ENCODE results near the gene ERICH2.

ERICH2 gene

DNA sequence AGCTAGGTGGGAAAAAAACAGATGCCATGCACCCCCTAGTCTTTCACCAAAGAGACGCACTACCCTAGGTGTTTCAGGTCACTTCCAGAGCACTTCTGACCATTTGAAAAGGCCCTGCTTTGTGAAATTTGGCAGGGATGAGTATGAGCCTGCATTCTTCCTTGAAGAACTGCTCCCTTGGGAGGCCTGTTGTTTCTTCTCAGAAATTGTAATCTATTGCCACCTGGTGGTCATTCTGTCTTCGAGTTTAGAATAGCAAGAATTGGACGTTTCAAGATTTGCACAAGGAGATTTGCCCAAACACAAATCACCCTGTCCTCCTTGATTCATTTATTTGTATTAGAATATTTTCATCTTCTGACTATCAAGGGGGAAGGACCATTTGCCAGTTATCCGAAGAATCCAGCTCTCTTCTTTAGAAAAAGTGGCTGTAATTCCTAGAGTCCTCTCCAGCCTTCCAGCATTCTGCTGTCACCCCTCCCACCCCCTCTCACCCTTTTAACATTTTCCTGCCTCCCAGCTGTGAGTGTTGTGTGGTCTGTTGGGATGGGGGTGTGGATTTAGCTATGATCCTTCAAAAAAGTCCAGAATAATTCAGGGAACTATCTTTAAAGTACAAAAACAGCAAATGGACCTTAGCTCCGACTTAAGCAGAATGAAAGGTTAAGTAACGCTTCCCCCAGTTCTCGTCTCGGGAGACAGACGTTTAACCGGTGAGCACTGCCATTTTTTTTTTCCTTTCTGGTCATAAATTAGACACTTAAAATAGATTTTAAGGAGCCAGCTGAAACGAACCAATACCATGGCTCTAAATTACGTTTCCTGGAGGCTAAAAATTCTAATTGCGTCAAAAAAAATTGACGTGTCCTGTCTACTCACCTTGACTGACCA, 42.8 kb downstream of the ERICH2 start:
- H3K27me3 ChIP-seq (ENCODE audit: control insufficient read depth in 1 of 2, insufficient read depth in 2 of 2, low read length in 2 of 2), result peaks cover 47 to 51% of the 10 kb centered on the region in 2 donors

DNA sequence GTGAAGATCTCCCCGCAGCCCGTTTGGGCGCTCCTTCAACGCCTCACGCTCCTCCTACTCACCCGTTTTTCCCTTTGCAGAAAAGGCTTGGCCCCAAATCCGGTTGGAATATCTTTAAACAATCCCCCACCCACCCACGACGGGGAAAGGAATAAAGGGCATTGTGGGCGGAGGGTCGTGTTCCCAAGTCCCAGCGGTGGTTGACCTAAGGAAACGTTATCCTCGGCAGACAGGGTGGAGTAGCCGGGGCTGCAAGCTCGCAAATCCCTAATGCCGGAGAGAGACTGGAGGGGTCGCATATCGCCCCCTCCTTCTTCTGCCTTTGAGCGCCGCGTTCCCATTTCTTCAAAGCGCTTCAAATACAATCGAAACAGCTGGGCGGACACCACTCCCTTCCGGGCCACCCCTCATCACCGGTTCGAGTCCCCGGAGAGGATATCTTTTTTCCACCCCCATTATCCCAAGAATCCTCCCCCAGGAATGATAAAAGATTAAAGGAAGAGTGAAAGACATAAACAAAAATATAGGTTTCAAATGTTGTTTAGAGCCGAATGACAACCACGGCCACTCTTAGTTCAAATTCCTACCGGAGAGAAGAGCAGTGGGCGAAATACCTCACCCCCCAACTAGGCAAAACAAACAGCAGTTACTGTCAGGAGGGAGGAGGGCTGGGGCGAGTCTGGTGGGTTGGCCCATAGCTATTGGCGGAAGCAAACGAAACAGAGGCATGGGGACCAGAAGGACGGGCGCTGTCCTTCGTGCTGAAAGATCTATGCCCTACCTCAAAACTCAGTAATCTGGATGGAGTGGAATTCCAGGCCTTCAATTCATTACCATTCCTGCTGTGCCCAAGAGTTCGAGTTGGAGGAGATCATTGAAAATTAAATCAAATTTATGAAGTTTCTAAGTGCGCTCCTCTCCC, 43.7 kb downstream of the ERICH2 start:
- Histone ChIP-seq H3K9ac (ENCODE audit: low read length) (no peak overlapping the region), H3K27ac (ENCODE audit: low read depth, low read length) (no peak overlapping the region), H3K9me3 (ENCODE audit: low read length) (no peaks in the 10 kb centered on the region), H3K36me3 (ENCODE audit: insufficient read depth, low read length) (no peaks in the 10 kb centered on the region), H3K27me3 (ENCODE audit: control insufficient read depth in 1 of 2, insufficient read depth in 2 of 2, low read length in 2 of 2) (peaks cover 54 to 61% of the 10 kb centered on the region in 2 donors), H3K4me3 (ENCODE audit: low read depth in 1 of 2, low read length in 2 of 2) (no peak overlapping the region), H3K4me1 (ENCODE audit: insufficient read depth, low read length) (peaks cover 29% of the 10 kb centered on the region)

More for the DNA sequence above, 42.8 kb downstream of the ERICH2 start:
- Histone ChIP-seq H3K4me1 (ENCODE audit: insufficient read depth, low read length) (peaks cover 24% of the 10 kb centered on the region), H3K4me3 (ENCODE audit: low read depth in 1 of 2, low read length in 2 of 2) (no peak overlapping the region), H3K27ac (ENCODE audit: low read depth, low read length) (no peak overlapping the region), H3K9me3 (ENCODE audit: low read length) (no peaks in the 10 kb centered on the region), H3K9ac (ENCODE audit: low read length) (no peak overlapping the region), H3K36me3 (ENCODE audit: insufficient read depth, low read length) (no peaks in the 10 kb centered on the region)

DNA sequence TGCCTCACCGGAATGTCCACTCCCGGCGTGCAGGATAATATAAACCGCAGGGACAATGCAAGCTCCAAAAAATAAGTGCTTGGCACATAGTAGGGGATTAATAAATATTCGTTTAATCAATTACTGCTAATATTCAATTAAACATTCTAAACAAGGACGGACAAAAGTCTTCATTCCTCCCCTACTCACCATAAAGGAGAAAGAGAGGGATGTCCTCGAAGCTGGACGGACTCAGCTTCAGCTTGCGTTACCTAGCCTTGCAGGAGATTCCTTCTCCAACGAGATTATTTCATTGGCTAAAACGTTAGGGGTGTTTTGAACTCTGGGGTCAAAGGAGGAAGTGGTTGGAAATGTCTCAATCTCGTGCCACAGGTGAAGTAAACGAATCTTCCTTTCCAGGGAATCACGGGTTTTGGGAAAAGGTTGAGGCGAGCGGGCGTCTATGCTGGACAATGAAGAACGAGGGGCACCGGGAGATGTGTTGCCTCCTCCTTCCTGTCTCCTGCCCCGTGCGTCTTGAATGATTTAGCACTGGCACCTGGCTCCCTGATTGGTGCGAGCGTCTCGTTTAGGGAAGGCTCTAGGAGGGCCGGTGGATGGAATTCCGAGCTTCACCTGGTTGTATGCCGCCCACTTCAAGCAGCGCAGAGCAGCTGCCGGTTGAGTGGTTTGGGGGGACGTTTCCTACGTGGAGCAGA, 44.5 kb downstream of the ERICH2 start:
- H3K27ac ChIP-seq (ENCODE audit: low read depth, low read length), result no peak overlapping the region
- no peaks in the 10 kb centered on the region for H3K9me3 ChIP-seq (ENCODE audit: low read length)
- H3K36me3 ChIP-seq (ENCODE audit: insufficient read depth, low read length), result no peaks in the 10 kb centered on the region
- H3K4me1 ChIP-seq (ENCODE audit: insufficient read depth, low read length), result peaks cover 30% of the 10 kb centered on the region
- H3K27me3 ChIP-seq (ENCODE audit: control insufficient read depth in 1 of 2, insufficient read depth in 2 of 2, low read length in 2 of 2), result peaks cover 62 to 69% of the 10 kb centered on the region in 2 donors
- H3K4me3 ChIP-seq (ENCODE audit: low read depth in 1 of 2, low read length in 2 of 2), result peak overlapping the region in 1 of 2 donors; percentile 51
- H3K9ac ChIP-seq (ENCODE audit: low read length), result no peak overlapping the region

GRCh38 chr2:170815311-170815710, 45.1 kb downstream of the ERICH2 start:
- Histone ChIP-seq H3K9ac (ENCODE audit: low read length) (no peak overlapping the region), H3K27me3 (ENCODE audit: control insufficient read depth in 1 of 2, insufficient read depth in 2 of 2, low read length in 2 of 2) (peaks cover 68 to 75% of the 10 kb centered on the region in 2 donors), H3K4me3 (ENCODE audit: low read depth in 1 of 2, low read length in 2 of 2) (peak overlapping the region in 1 of 2 donors; percentile 51), H3K27ac (ENCODE audit: low read depth, low read length) (no peak overlapping the region), H3K36me3 (ENCODE audit: insufficient read depth, low read length) (no peaks in the 10 kb centered on the region), H3K4me1 (ENCODE audit: insufficient read depth, low read length) (peaks cover 37% of the 10 kb centered on the region), H3K9me3 (ENCODE audit: low read length) (no peaks in the 10 kb centered on the region)

GRCh38 chr2:170815746-170816503, 45.7 kb downstream of the ERICH2 start:
- H3K9me3 ChIP-seq (ENCODE audit: low read length), result no peaks in the 10 kb centered on the region
- H3K27me3 ChIP-seq (ENCODE audit: control insufficient read depth in 1 of 2, insufficient read depth in 2 of 2, low read length in 2 of 2), result peaks cover 74 to 81% of the 10 kb centered on the region in 2 donors
- H3K4me1 ChIP-seq (ENCODE audit: insufficient read depth, low read length), result peaks cover 43% of the 10 kb centered on the region
- no peak overlapping the region for H3K9ac ChIP-seq (ENCODE audit: low read length)
- H3K36me3 ChIP-seq (ENCODE audit: insufficient read depth, low read length), result no peaks in the 10 kb centered on the region
- peak overlapping the region; percentile 25 to 51 for H3K4me3 ChIP-seq (ENCODE audit: low read depth in 1 of 2, low read length in 2 of 2)
- H3K27ac ChIP-seq (ENCODE audit: low read depth, low read length), result no peak overlapping the region

DNA sequence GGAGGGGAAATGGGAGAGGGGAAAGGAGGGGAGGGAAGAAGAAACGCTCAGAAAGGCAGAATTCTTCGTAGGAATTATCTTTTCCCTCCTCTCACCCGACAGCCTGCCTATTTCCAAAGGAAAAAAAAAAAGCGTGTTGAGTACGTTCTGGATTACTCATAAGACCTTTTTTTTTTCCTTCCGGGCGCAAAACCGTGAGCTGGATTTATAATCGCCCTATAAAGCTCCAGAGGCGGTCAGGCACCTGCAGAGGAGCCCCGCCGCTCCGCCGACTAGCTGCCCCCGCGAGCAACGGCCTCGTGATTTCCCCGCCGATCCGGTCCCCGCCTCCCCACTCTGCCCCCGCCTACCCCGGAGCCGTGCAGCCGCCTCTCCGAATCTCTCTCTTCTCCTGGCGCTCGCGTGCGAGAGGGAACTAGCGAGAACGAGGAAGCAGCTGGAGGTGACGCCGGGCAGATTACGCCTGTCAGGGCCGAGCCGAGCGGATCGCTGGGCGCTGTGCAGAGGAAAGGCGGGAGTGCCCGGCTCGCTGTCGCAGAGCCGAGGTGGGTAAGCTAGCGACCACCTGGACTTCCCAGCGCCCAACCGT, 46.4 kb downstream of the ERICH2 start, which contains the start of gene GAD1:
Gene GAD1 (plus strand): TSS at position 384 of the 589 bp plus-strand sequence. CDS start 1,705 bp downstream, outside the sequence.
- H3K27me3 ChIP-seq (ENCODE audit: control insufficient read depth in 1 of 2, insufficient read depth in 2 of 2, low read length in 2 of 2), result peaks cover 81 to 88% of the 10 kb centered on the region in 2 donors
- no peaks in the 10 kb centered on the region for H3K9me3 ChIP-seq (ENCODE audit: low read length)
- H3K9ac ChIP-seq (ENCODE audit: low read length), result no peak within 1 kb of the TSS
- H3K27ac ChIP-seq (ENCODE audit: low read depth, low read length), result no peak within 1 kb of the TSS
- H3K4me1 ChIP-seq (ENCODE audit: insufficient read depth, low read length), result peaks cover 50% of the 10 kb centered on the region
- peak within 1 kb of the TSS; percentile 41 to 51 for H3K4me3 ChIP-seq (ENCODE audit: low read depth in 1 of 2, low read length in 2 of 2)
- H3K36me3 ChIP-seq (ENCODE audit: insufficient read depth, low read length), result no peaks in the 10 kb centered on the region

- Histone ChIP-seq H3K27me3 (ENCODE audit: control insufficient read depth in 1 of 2, insufficient read depth in 2 of 2, low read length in 2 of 2) (peaks cover 88 to 96% of the 10 kb centered on the region in 2 donors), H3K36me3 (ENCODE audit: insufficient read depth, low read length) (no peaks in the 10 kb centered on the region), H3K9me3 (ENCODE audit: low read length) (no peaks in the 10 kb centered on the region), H3K4me1 (ENCODE audit: insufficient read depth, low read length) (peaks cover 57% of the 10 kb centered on the region), H3K27ac (ENCODE audit: low read depth, low read length) (no peak overlapping the region), H3K9ac (ENCODE audit: low read length) (no peak overlapping the region), H3K4me3 (ENCODE audit: low read depth in 1 of 2, low read length in 2 of 2) (peak overlapping the region; percentile 41 to 51)
Observed at GRCh38 chr2:170817093-170818035, 47.2 kb downstream of the ERICH2 start.

DNA sequence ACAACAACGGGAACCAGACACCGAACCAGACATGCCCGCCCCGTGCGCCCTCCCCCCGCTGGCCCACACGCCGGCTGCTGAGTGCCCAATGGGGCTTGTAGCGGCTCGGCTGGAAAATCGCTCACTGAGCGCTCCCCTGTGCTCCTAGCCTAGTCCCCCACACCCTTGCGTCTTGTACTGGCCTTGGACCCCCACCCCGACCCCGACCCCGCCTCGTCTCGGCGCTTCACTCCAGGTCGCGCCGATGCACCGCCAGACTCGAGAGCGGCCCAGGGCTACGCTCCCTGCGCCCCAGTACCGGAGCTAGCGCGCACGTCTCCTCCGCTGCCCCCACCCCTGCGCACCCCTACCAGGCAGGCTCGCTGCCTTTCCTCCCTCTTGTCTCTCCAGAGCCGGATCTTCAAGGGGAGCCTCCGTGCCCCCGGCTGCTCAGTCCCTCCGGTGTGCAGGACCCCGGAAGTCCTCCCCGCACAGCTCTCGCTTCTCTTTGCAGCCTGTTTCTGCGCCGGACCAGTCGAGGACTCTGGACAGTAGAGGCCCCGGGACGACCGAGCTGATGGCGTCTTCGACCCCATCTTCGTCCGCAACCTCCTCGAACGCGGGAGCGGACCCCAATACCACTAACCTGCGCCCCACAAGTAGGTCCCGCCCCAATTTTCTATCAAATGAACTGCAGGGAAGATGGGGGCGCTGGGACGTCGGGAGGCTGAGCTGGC, 48.0 kb downstream of the ERICH2 start:
- Histone ChIP-seq H3K4me3 (ENCODE audit: low read depth in 1 of 2, low read length in 2 of 2) (peak overlapping the region in 1 of 2 donors; percentile 51), H3K4me1 (ENCODE audit: insufficient read depth, low read length) (peaks cover 61% of the 10 kb centered on the region), H3K36me3 (ENCODE audit: insufficient read depth, low read length) (no peaks in the 10 kb centered on the region), H3K27ac (ENCODE audit: low read depth, low read length) (no peak overlapping the region), H3K9ac (ENCODE audit: low read length) (no peak overlapping the region), H3K27me3 (ENCODE audit: control insufficient read depth in 1 of 2, insufficient read depth in 2 of 2, low read length in 2 of 2) (peaks cover 91 to 100% of the 10 kb centered on the region in 2 donors), H3K9me3 (ENCODE audit: low read length) (no peaks in the 10 kb centered on the region)

DNA sequence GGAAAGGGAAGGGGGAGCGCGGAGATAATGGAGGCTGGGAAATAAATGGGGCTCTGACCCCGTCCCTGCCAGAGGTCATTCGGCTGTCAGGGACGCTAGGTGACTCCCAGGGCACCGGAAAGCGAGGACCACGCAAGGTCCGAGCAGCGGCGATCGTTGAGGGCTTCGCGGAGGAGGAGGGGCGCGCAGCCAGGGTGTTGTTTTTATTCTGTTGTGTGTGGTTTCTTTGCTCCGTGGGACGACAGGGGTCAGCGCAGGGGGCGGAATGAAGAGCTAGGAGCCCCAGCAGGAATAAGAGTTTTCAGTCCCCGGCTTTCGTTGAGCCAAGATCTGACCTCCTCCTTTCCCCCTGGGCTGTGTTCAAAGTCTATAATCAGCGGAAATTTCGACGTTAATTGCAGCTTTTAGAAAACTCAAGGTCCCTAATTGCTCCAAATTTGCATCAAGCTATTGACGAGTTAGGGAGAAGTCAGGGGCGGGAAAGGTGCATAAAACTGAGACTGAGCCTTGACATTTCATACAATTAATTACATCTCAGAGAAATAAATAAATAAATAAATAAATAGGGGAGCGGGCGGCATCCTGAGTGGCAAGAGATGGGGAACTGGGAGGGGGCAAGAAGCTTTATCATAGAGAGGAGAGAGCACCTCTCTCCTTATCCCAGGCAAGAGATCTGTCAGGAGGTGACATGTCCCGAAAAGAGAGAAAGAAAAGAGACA, 48.7 kb downstream of the ERICH2 start:
- Histone ChIP-seq H3K36me3 (ENCODE audit: insufficient read depth, low read length) (no peaks in the 10 kb centered on the region), H3K9me3 (ENCODE audit: low read length) (no peaks in the 10 kb centered on the region), H3K27ac (ENCODE audit: low read depth, low read length) (no peak overlapping the region), H3K9ac (ENCODE audit: low read length) (no peak overlapping the region), H3K27me3 (ENCODE audit: control insufficient read depth in 1 of 2, insufficient read depth in 2 of 2, low read length in 2 of 2) (peaks cover 86 to 100% of the 10 kb centered on the region in 2 donors), H3K4me1 (ENCODE audit: insufficient read depth, low read length) (peaks cover 61% of the 10 kb centered on the region), H3K4me3 (ENCODE audit: low read depth in 1 of 2, low read length in 2 of 2) (no peak overlapping the region)

All from muscle layer of colon (tissue), 2 donors.